GM23338 (cell line): ENCODE data around the gene EFEMP1.

Experiments
- CREB1 ChIP-seq: fragments of 250-450 bp; sonication (Bioruptor Pico); IDR thresholded peaks from 2 replicates; pipeline ENCODE4 v1.5.0; 2020; ENCODE audit warnings: low read depth, mild to moderate bottlenecking, moderate library complexity
- CTCF ChIP-seq, 2 experiments: fragments of 200-600 bp in 1 of 2; sonication (generic) in 1 of 2; conservative IDR thresholded peaks; 2 replicates each; pipeline versions ENCODE4 v1.5.1 to v1.6.1; 2016 to 2017; ENCODE audit warnings: antibody characterized with exemption in 2 of 2, low read depth in 2 of 2, mild to moderate bottlenecking in 2 of 2, moderate library complexity in 1 of 2
- EZH2 ChIP-seq: fragments of 200-600 bp; sonication (generic); IDR thresholded peaks from one replicate; pipeline ENCODE4 v1.8.0; 2017; ENCODE audit warnings: antibody characterized with exemption, mild to moderate bottlenecking, low read depth; ENCODE audit not compliant: unreplicated experiment
- JUNB ChIP-seq: IDR thresholded peaks from one replicate; pipeline ENCODE4 v1.6.1; 2016; ENCODE audit warnings: antibody characterized with exemption; ENCODE audit not compliant: unreplicated experiment
- NANOG ChIP-seq: IDR thresholded peaks from 2 replicates; pipeline ENCODE4 v1.6.1; 2016; ENCODE audit warnings: antibody characterized with exemption, borderline replicate concordance
- POLR2AphosphoS5 ChIP-seq: IDR thresholded peaks from 2 replicates; pipeline ENCODE4 v1.6.1; 2016; ENCODE audit warnings: antibody characterized with exemption, low read depth
- REST ChIP-seq: IDR thresholded peaks from one replicate; pipeline ENCODE4 v1.6.1; 2018; ENCODE audit warnings: antibody characterized with exemption; ENCODE audit not compliant: unreplicated experiment
- ZNF114 ChIP-seq: fragments of 250-450 bp; sonication (Bioruptor Pico); IDR thresholded peaks from 2 replicates; pipeline ENCODE4 v1.5.0; 2020; ENCODE audit warnings: mild to moderate bottlenecking, moderate library complexity
- ZNF331 ChIP-seq: fragments of 250-450 bp; sonication (Bioruptor Pico); IDR thresholded peaks from 2 replicates; pipeline ENCODE4 v1.5.0; 2020; ENCODE audit warnings: low read depth, mild to moderate bottlenecking, moderate library complexity
- TF ChIP-seq, protein P1 (sequence below): fragments of 250-450 bp; sonication (Bioruptor Pico); IDR thresholded peaks from 2 replicates; pipeline ENCODE4 v1.5.0; 2020; ENCODE audit warnings: mild to moderate bottlenecking, moderate library complexity
- TF ChIP-seq, protein P2 (sequence below): IDR thresholded peaks from 2 replicates; pipeline ENCODE4 v1.6.1; 2016; ENCODE audit warnings: antibody characterized with exemption

GRCh38 chr2:55885127-55885943 is 38.2 kb downstream of the EFEMP1 start:
- TF ChIP-seq CTCF (conservative IDR thresholded peaks at IDR 0.05; ENCODE audit: low read depth in 2 of 2) (no peak), NANOG (no peak), POLR2AphosphoS5 (no peak), EZH2 (no peak), ZNF331 (no peak), ZNF114 (CRISPR knock-in tag) (no peak), JUNB (no peak), REST (no peak), CREB1 (CRISPR knock-in tag) (no peak)
- TF ChIP-seq, protein P1, sequence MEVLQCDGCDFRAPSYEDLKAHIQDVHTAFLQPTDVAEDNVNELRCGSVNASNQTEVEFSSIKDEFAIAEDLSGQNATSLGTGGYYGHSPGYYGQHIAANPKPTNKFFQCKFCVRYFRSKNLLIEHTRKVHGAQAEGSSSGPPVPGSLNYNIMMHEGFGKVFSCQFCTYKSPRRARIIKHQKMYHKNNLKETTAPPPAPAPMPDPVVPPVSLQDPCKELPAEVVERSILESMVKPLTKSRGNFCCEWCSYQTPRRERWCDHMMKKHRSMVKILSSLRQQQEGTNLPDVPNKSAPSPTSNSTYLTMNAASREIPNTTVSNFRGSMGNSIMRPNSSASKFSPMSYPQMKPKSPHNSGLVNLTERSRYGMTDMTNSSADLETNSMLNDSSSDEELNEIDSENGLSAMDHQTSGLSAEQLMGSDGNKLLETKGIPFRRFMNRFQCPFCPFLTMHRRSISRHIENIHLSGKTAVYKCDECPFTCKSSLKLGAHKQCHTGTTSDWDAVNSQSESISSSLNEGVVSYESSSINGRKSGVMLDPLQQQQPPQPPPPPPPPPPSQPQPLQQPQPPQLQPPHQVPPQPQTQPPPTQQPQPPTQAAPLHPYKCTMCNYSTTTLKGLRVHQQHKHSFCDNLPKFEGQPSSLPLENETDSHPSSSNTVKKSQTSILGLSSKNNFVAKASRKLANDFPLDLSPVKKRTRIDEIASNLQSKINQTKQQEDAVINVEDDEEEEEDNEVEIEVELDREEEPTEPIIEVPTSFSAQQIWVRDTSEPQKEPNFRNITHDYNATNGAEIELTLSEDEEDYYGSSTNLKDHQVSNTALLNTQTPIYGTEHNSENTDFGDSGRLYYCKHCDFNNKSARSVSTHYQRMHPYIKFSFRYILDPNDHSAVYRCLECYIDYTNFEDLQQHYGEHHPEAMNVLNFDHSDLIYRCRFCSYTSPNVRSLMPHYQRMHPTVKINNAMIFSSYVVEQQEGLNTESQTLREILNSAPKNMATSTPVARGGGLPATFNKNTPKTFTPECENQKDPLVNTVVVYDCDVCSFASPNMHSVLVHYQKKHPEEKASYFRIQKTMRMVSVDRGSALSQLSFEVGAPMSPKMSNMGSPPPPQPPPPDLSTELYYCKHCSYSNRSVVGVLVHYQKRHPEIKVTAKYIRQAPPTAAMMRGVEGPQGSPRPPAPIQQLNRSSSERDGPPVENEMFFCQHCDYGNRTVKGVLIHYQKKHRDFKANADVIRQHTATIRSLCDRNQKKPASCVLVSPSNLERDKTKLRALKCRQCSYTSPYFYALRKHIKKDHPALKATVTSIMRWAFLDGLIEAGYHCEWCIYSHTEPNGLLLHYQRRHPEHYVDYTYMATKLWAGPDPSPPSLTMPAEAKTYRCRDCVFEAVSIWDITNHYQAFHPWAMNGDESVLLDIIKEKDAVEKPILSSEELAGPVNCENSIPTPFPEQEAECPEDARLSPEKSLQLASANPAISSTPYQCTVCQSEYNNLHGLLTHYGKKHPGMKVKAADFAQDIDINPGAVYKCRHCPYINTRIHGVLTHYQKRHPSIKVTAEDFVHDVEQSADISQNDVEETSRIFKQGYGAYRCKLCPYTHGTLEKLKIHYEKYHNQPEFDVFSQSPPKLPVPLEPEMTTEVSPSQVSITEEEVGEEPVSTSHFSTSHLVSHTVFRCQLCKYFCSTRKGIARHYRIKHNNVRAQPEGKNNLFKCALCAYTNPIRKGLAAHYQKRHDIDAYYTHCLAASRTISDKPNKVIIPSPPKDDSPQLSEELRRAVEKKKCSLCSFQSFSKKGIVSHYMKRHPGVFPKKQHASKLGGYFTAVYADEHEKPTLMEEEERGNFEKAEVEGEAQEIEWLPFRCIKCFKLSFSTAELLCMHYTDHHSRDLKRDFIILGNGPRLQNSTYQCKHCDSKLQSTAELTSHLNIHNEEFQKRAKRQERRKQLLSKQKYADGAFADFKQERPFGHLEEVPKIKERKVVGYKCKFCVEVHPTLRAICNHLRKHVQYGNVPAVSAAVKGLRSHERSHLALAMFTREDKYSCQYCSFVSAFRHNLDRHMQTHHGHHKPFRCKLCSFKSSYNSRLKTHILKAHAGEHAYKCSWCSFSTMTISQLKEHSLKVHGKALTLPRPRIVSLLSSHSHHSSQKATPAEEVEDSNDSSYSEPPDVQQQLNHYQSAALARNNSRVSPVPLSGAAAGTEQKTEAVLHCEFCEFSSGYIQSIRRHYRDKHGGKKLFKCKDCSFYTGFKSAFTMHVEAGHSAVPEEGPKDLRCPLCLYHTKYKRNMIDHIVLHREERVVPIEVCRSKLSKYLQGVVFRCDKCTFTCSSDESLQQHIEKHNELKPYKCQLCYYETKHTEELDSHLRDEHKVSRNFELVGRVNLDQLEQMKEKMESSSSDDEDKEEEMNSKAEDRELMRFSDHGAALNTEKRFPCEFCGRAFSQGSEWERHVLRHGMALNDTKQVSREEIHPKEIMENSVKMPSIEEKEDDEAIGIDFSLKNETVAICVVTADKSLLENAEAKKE (CRISPR knock-in tag), result no peak
- TF ChIP-seq, protein P2, sequence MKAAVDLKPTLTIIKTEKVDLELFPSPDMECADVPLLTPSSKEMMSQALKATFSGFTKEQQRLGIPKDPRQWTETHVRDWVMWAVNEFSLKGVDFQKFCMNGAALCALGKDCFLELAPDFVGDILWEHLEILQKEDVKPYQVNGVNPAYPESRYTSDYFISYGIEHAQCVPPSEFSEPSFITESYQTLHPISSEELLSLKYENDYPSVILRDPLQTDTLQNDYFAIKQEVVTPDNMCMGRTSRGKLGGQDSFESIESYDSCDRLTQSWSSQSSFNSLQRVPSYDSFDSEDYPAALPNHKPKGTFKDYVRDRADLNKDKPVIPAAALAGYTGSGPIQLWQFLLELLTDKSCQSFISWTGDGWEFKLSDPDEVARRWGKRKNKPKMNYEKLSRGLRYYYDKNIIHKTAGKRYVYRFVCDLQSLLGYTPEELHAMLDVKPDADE, result no peak
